ENCODE data around the gene CYB561A3.

- no peak for TF ChIP-seq CTCF (IDR thresholded peaks at IDR 0.05)
- TF ChIP-seq POLR2A (IDR thresholded peaks at IDR 0.05): no peak
- no peak for TF ChIP-seq EP300 (IDR thresholded peaks at IDR 0.05)
These were observed 4.3 kb downstream of the CYB561A3 start for GRCh38 chr11:61357233-61357893.

Measured in suprapubic skin (tissue), 3 donors.